SHP77 (cell line): ENCODE results near the gene ETNK2.

Experiments used
- DNase-seq, 2 experiments: peaks; one replicate each; lab custom pipeline; 2025; lab: John Stamatoyannopoulos, UW

The ETNK2 gene

GRCh38 chr1:204176049-204176448, 24.2 kb upstream of the ETNK2 start:
- no peak for DNase-seq

GRCh38 chr1:204174958-204175357, 23.1 kb upstream of the ETNK2 start:
- DNase-seq, result no peak

GRCh38 chr1:204172404-204173029, 20.7 kb upstream of the ETNK2 start:
- DNase-seq, result no peak

- DNase-seq, result no peak
Measured at GRCh38 chr1:204171751-204172178, 19.9 kb upstream of the ETNK2 start.

- DNase-seq, result no peak
Measured at GRCh38 chr1:204170494-204171155, 18.8 kb upstream of the ETNK2 start.

GRCh38 chr1:204169858-204170257, 18.0 kb upstream of the ETNK2 start:
- DNase-seq, result no peak

GRCh38 chr1:204167730-204168129, 15.9 kb upstream of the ETNK2 start:
- DNase-seq, result no peak

- DNase-seq, result no peak
Measured at GRCh38 chr1:204166219-204166618, 14.4 kb upstream of the ETNK2 start, which contains the start of gene REN. Gene REN (minus strand): TSS chr1:204166337. CDS start chr1:204166293, 44 bp downstream.

- DNase-seq, result peak; percentile 66 to 77
Measured at GRCh38 chr1:204162494-204163074, 10.7 kb upstream of the ETNK2 start.

- no peak for DNase-seq
Measured at GRCh38 chr1:204161609-204162493, 10.0 kb upstream of the ETNK2 start.

GRCh38 chr1:204157962-204158361, 6.1 kb upstream of the ETNK2 start:
- no peak for DNase-seq

- DNase-seq, result no peak
Measured at GRCh38 chr1:204155881-204156280, 4.0 kb upstream of the ETNK2 start.

- no peak for DNase-seq
Measured at GRCh38 chr1:204154568-204155255, 2.9 kb upstream of the ETNK2 start.

GRCh38 chr1:204153667-204154066, 1.8 kb upstream of the ETNK2 start:
- DNase-seq, result no peak

- DNase-seq, result no peak
Measured at GRCh38 chr1:204152310-204153044, 633 bp upstream of the ETNK2 start.

GRCh38 chr1:204150702-204151551, 917 bp downstream of the ETNK2 start:
- DNase-seq, result no peak

- DNase-seq, result no peak
Measured at GRCh38 chr1:204149635-204150565, 1.9 kb downstream of the ETNK2 start.

GRCh38 chr1:204149107-204149506, 2.7 kb downstream of the ETNK2 start:
- no peak for DNase-seq
